Gastroesophageal sphincter (tissue), 4 donors: ENCODE measurements around the gene ZNF521. TPM values are rescaled to one million over a fixed set of nuclear protein-coding genes. Genes with fewer than 3 reads are reported as not detected.

Experiments used
- ATAC-seq: fragments of 150-250 bp; one replicate; pipeline ENCODE4 v1.9.1; 2016; ENCODE audit warnings: mild to moderate bottlenecking, moderate library complexity
- H3K27ac ChIP-seq, 4 donors: fragments of 200-600 bp; sonication (generic) in 3 of 4; 1 replicate in 3 of 4; 2 replicates in 1 of 4; pipeline ENCODE4 v1.5.1; 2016 to 2019
- H3K27me3 ChIP-seq: fragments of 200-600 bp; sonication (generic); one replicate; pipeline ENCODE4 v1.5.1; 2019
- H3K36me3 ChIP-seq, 2 donors: fragments of 200-600 bp; sonication (generic); one replicate each; pipeline ENCODE4 v1.5.1; 2019; ENCODE audit warnings: control low read depth in 1 of 2
- H3K4me1 ChIP-seq, 3 donors: fragments of 200-600 bp; sonication (generic); 1 replicate in 2 of 3; 2 replicates in 1 of 3; pipeline ENCODE4 v1.5.1; 2016 to 2019; ENCODE audit warnings: control low read depth in 2 of 3
- H3K4me3 ChIP-seq, 2 donors: fragments of 200-600 bp; sonication (generic); one replicate each; pipeline ENCODE4 v1.5.1; 2019; ENCODE audit warnings: mild to moderate bottlenecking in 1 of 2, moderate library complexity in 1 of 2
- H3K9me3 ChIP-seq, 3 donors: fragments of 200-600 bp; sonication (generic); one replicate each; pipeline ENCODE4 v1.5.1; 2017 to 2019; ENCODE audit warnings: control low read depth in 2 of 3
- CTCF ChIP-seq, 4 experiments: fragments of 200-600 bp in 2 of 4; fragments of 450-650 bp in 2 of 4; sonication (generic) in 1 of 4; IDR thresholded peaks; one replicate each; pipeline ENCODE4 v1.5.1; 2017 to 2019; ENCODE audit warnings: antibody characterized with exemption in 4 of 4, mild to moderate bottlenecking in 2 of 4, moderate library complexity in 2 of 4
- EP300 ChIP-seq: sonication (generic); formaldehyde crosslinking; IDR thresholded peaks from one replicate; pipeline ENCODE4 v1.6.1; 2017; ENCODE audit warnings: antibody characterized with exemption, mild to moderate bottlenecking
- POLR2A ChIP-seq, 2 donors: fragments of 450-650 bp; IDR thresholded peaks; one replicate each; pipeline ENCODE4 v1.6.1; 2017; ENCODE audit warnings: antibody characterized with exemption in 2 of 2, mild to moderate bottlenecking in 2 of 2, moderate library complexity in 1 of 2
- POLR2AphosphoS5 ChIP-seq: sonication (generic); formaldehyde crosslinking; IDR thresholded peaks from one replicate; pipeline ENCODE4 v1.6.1; 2017; ENCODE audit warnings: antibody characterized with exemption
- WGBS, 2 donors: methylation state at CpG; one replicate each; pipeline ENCODE4 v1.1.5; 2018; ENCODE audit warnings: low coverage in 1 of 2; 5-methylcytosine and 5-hydroxymethylcytosine counted together
- total RNA-seq, 4 donors: library from RNA; depleted of rRNA; stranded (reverse); fragments of >200 nt; gene quantifications; one replicate each; pipeline ENCODE4 v1.1.0, GENCODE V29; 2016

ZNF521 gene
- total RNA-seq, 4 donors from 2014 or later = 9.9 to 29.3 (median 13.4) TPM

- H3K9me3 ChIP-seq = peaks cover 0 to 11% (median 0%) of the 10 kb centered on the region in 3 donors
- TF ChIP-seq CTCF (IDR thresholded peaks at IDR 0.05) = no peak
- no peak for TF ChIP-seq POLR2A (IDR thresholded peaks at IDR 0.05)
- no peak for TF ChIP-seq POLR2AphosphoS5
- TF ChIP-seq EP300 = no peak
- ATAC-seq = no peak
- no peaks in the 10 kb centered on the region for H3K36me3 ChIP-seq
- H3K4me1 ChIP-seq = no peaks in the 10 kb centered on the region
- H3K27me3 ChIP-seq = peaks cover 23% of the 10 kb centered on the region
- H3K27ac ChIP-seq = no peak overlapping the region
- no peak overlapping the region for H3K4me3 ChIP-seq
These were observed 332.0 kb downstream of the ZNF521 start for GRCh38 chr18:25019931-25020330.

GRCh38 chr18:25019086-25019860 lies 332.7 kb downstream of the ZNF521 start:
- H3K36me3 ChIP-seq = no peaks in the 10 kb centered on the region
- no peak overlapping the region for H3K27ac ChIP-seq
- WGBS, 2 donors = 68 to 75% methylated on average over 5 to 8 of the region's 8 CpGs
- peaks cover 0 to 11% (median 0%) of the 10 kb centered on the region in 3 donors for H3K9me3 ChIP-seq
- no peak for TF ChIP-seq POLR2A (IDR thresholded peaks at IDR 0.05)
- TF ChIP-seq EP300 = no peak
- no peak for TF ChIP-seq CTCF (IDR thresholded peaks at IDR 0.05)
- no peak for TF ChIP-seq POLR2AphosphoS5
- no peak overlapping the region for H3K4me3 ChIP-seq
- no peaks in the 10 kb centered on the region for H3K4me1 ChIP-seq
- H3K27me3 ChIP-seq = peaks cover 23% of the 10 kb centered on the region
- ATAC-seq = no peak

- H3K36me3 ChIP-seq = no peaks in the 10 kb centered on the region
- no peak overlapping the region for H3K27ac ChIP-seq
- H3K27me3 ChIP-seq = peaks cover 23% of the 10 kb centered on the region
- no peak for TF ChIP-seq EP300
- no peak for TF ChIP-seq POLR2AphosphoS5
- no peak for TF ChIP-seq POLR2A (IDR thresholded peaks at IDR 0.05)
- no peak for TF ChIP-seq CTCF (IDR thresholded peaks at IDR 0.05)
- H3K9me3 ChIP-seq = peaks cover 0 to 11% (median 0%) of the 10 kb centered on the region in 3 donors
- no peak overlapping the region for H3K4me3 ChIP-seq
- 100% methylated on average over 2 of the region's 13 CpGs; no CpG with 5 or more reads in 1 of the 2 donors for WGBS, 2 donors
- H3K4me1 ChIP-seq = no peaks in the 10 kb centered on the region
- ATAC-seq = no peak
These were observed 335.3 kb downstream of the ZNF521 start for GRCh38 chr18:25016666-25017065.

GRCh38 chr18:25016181-25016580 lies 335.8 kb downstream of the ZNF521 start:
- Histone ChIP-seq H3K27me3 (peaks cover 23% of the 10 kb centered on the region), H3K36me3 (no peaks in the 10 kb centered on the region), H3K4me3 (no peak overlapping the region), H3K27ac (no peak overlapping the region), H3K9me3 (peaks cover 0 to 8% (median 0%) of the 10 kb centered on the region in 3 donors), H3K4me1 (no peaks in the 10 kb centered on the region)
- no peak for TF ChIP-seq POLR2A (IDR thresholded peaks at IDR 0.05)
- no peak for TF ChIP-seq EP300
- TF ChIP-seq POLR2AphosphoS5 = no peak
- TF ChIP-seq CTCF (IDR thresholded peaks at IDR 0.05) = no peak
- no peak for ATAC-seq
- WGBS, 2 donors = 80 to 100% methylated on average over 1 to 4 of the region's 17 CpGs
